Measurements from ENCODE around the gene HACD3. TPM values are rescaled to one million over a fixed set of nuclear protein-coding genes. Genes with fewer than 3 reads are reported as not detected.

The HACD3 gene
- total and polyA plus RNA-seq, 2 of the 13 experiments (the other 11 are each of a cell fraction or from before 2014, with no cell fraction given), result 73.6 to 161 TPM

DNA sequence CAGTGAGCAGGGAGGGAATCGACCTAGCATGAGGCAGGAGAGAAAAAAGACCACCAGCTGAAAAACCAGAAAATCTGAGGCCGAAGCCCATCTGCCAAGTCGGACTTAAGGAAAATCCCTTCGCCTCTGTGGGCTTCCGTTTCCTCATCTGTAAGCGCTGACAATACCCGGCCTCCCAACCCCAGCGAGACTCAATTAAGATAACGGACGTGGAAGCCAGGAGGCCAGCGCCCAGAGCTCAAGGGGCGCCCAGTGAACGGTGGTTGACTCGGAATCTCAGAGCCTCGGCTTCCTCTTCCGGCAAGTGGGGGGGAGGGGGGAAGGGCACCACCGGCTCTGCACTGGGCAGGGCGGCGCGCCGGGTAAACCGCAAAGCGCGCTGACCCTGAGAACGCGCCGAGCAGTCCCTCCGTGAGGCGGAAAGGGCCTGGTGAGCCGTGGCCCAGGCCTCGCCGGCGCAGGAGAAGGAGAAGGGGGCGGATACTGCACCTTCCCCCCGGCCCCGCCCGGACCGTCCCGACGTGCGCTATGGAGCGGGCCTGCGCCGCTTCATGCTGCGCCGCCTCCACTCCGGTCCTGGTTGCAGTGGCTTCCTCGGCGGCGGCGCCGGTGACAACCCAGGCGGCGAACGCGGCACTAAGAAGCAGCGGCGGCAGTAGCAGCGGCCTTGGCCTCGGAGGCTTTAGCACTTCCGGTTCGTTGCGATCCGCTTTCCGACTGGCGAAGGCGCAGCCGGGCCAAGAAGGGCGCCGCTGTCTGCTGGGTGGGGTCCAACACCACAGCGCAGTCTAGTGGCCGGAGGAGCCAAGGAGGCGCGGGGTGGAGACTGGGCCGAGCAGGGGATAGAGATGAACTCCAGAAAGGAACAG, 13.0 kb upstream of the HACD3 start, which contains the start of gene DPP8 (continued):
- TF ChIP-seq TCF7 (IDR thresholded peaks at IDR 0.05; ENCODE audit: low read depth), result no peak
- TF ChIP-seq HNRNPUL1 (IDR thresholded peaks at IDR 0.05; ENCODE audit: low read depth, low read length), result 0 out of 2 replicates have a peak, but pooled peaks have one; percentile 52
- TF ChIP-seq ZNF747 (CRISPR knock-in tag; IDR thresholded peaks at IDR 0.05; ENCODE audit: borderline replicate concordance), result no peak
- peak; percentile 56; the same call in 1 of the 2 replicates for TF ChIP-seq ZNF503 (CRISPR knock-in tag; IDR thresholded peaks at IDR 0.05)
- TF ChIP-seq, protein P1, sequence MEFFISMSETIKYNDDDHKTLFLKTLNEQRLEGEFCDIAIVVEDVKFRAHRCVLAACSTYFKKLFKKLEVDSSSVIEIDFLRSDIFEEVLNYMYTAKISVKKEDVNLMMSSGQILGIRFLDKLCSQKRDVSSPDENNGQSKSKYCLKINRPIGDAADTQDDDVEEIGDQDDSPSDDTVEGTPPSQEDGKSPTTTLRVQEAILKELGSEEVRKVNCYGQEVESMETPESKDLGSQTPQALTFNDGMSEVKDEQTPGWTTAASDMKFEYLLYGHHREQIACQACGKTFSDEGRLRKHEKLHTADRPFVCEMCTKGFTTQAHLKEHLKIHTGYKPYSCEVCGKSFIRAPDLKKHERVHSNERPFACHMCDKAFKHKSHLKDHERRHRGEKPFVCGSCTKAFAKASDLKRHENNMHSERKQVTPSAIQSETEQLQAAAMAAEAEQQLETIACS (CRISPR knock-in tag; IDR thresholded peaks at IDR 0.05), result no peak
- TF ChIP-seq ZNF460 (CRISPR knock-in tag; IDR thresholded peaks at IDR 0.05; ENCODE audit: borderline replicate concordance), result peak; percentile 53; the same call in 1 of the 2 replicates
- peak; percentile 98 for TF ChIP-seq KAT7 (CRISPR knock-in tag; IDR thresholded peaks at IDR 0.05; ENCODE audit: borderline replicate concordance)
- TF ChIP-seq HMG20B (CRISPR knock-in tag; conservative IDR thresholded peaks at IDR 0.05), result no peak; the same call in 1 of the 2 replicates
- no peak for TF ChIP-seq NONO (IDR thresholded peaks at IDR 0.05)
- TF ChIP-seq NONO (CRISPR knock-in tag; conservative IDR thresholded peaks at IDR 0.05), result peak; percentile 95
- peak; percentile 79; the same call in 1 of the 2 replicates for TF ChIP-seq PAX8 (CRISPR knock-in tag; IDR thresholded peaks at IDR 0.05; ENCODE audit: borderline replicate concordance)
- TF ChIP-seq, protein P2, sequence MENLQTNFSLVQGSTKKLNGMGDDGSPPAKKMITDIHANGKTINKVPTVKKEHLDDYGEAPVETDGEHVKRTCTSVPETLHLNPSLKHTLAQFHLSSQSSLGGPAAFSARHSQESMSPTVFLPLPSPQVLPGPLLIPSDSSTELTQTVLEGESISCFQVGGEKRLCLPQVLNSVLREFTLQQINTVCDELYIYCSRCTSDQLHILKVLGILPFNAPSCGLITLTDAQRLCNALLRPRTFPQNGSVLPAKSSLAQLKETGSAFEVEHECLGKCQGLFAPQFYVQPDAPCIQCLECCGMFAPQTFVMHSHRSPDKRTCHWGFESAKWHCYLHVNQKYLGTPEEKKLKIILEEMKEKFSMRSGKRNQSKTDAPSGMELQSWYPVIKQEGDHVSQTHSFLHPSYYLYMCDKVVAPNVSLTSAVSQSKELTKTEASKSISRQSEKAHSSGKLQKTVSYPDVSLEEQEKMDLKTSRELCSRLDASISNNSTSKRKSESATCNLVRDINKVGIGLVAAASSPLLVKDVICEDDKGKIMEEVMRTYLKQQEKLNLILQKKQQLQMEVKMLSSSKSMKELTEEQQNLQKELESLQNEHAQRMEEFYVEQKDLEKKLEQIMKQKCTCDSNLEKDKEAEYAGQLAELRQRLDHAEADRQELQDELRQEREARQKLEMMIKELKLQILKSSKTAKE (CRISPR knock-in tag; IDR thresholded peaks at IDR 0.05; ENCODE audit: borderline replicate concordance), result no peak; the same call in 1 of the 2 replicates
- TF ChIP-seq ZSCAN22 (CRISPR knock-in tag; IDR thresholded peaks at IDR 0.05), result no peak
- TF ChIP-seq, protein P3, sequence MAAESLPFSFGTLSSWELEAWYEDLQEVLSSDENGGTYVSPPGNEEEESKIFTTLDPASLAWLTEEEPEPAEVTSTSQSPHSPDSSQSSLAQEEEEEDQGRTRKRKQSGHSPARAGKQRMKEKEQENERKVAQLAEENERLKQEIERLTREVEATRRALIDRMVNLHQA (CRISPR knock-in tag; IDR thresholded peaks at IDR 0.05), result no peak
- TF ChIP-seq KDM6A (CRISPR knock-in tag; IDR thresholded peaks at IDR 0.05; ENCODE audit: low read depth), result 0 out of 2 replicates have a peak, but pooled peaks have one; percentile 13
- TF ChIP-seq, protein P4, sequence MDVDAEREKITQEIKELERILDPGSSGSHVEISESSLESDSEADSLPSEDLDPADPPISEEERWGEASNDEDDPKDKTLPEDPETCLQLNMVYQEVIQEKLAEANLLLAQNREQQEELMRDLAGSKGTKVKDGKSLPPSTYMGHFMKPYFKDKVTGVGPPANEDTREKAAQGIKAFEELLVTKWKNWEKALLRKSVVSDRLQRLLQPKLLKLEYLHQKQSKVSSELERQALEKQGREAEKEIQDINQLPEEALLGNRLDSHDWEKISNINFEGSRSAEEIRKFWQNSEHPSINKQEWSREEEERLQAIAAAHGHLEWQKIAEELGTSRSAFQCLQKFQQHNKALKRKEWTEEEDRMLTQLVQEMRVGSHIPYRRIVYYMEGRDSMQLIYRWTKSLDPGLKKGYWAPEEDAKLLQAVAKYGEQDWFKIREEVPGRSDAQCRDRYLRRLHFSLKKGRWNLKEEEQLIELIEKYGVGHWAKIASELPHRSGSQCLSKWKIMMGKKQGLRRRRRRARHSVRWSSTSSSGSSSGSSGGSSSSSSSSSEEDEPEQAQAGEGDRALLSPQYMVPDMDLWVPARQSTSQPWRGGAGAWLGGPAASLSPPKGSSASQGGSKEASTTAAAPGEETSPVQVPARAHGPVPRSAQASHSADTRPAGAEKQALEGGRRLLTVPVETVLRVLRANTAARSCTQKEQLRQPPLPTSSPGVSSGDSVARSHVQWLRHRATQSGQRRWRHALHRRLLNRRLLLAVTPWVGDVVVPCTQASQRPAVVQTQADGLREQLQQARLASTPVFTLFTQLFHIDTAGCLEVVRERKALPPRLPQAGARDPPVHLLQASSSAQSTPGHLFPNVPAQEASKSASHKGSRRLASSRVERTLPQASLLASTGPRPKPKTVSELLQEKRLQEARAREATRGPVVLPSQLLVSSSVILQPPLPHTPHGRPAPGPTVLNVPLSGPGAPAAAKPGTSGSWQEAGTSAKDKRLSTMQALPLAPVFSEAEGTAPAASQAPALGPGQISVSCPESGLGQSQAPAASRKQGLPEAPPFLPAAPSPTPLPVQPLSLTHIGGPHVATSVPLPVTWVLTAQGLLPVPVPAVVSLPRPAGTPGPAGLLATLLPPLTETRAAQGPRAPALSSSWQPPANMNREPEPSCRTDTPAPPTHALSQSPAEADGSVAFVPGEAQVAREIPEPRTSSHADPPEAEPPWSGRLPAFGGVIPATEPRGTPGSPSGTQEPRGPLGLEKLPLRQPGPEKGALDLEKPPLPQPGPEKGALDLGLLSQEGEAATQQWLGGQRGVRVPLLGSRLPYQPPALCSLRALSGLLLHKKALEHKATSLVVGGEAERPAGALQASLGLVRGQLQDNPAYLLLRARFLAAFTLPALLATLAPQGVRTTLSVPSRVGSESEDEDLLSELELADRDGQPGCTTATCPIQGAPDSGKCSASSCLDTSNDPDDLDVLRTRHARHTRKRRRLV (CRISPR knock-in tag; IDR thresholded peaks at IDR 0.05), result peak; percentile 85

All from HepG2 (cell line).